ENCODE measurements around the gene ADAMTS12. TPM values are rescaled to one million over a fixed set of nuclear protein-coding genes. Genes with fewer than 3 reads are reported as not detected.

Gene ADAMTS12
- total RNA-seq, 2 experiments from 2014 or later: not detected

GRCh38 chr5:33810491-33811120 is 81.2 kb downstream of the ADAMTS12 start:
- ChIA-PET CTCF (no interaction called here), POLR2A (no interaction called here)
- Mint-ChIP-seq H3K4me3 (no peak overlapping the region), H3K4me1 (ENCODE audit: low read depth) (peaks cover 3% of the 10 kb centered on the region), H3K36me3 (ENCODE audit: low read depth) (no peaks in the 10 kb centered on the region), H3K27ac (no peak overlapping the region), H3K9me3 (no peaks in the 10 kb centered on the region), H3K27me3 (no peaks in the 10 kb centered on the region)
- ATAC-seq: no peak
- no peak for DNase-seq
- no peak for TF ChIP-seq CTCF (IDR thresholded peaks at IDR 0.05)
- intact Hi-C loops (cut with micrococcal nuclease): no loop called here

- no peaks in the 10 kb centered on the region for H3K27me3 Mint-ChIP-seq
- no peak for DNase-seq
- intact Hi-C loops (cut with micrococcal nuclease): no loop called here
- ChIA-PET CTCF (no interaction called here), POLR2A (no interaction called here)
- TF ChIP-seq CTCF (IDR thresholded peaks at IDR 0.05): no peak
- no peak overlapping the region for H3K4me3 Mint-ChIP-seq
- no peak for ATAC-seq
- peaks cover 3% of the 10 kb centered on the region for H3K4me1 Mint-ChIP-seq (ENCODE audit: low read depth)
- no peaks in the 10 kb centered on the region for H3K9me3 Mint-ChIP-seq
- no peak overlapping the region for H3K27ac Mint-ChIP-seq
- no peaks in the 10 kb centered on the region for H3K36me3 Mint-ChIP-seq (ENCODE audit: low read depth)
Observed at GRCh38 chr5:33809936-33810335, 81.9 kb downstream of the ADAMTS12 start.

GRCh38 chr5:33808699-33809098 is 83.1 kb downstream of the ADAMTS12 start:
- DNase-seq (no peak), ATAC-seq (no peak)
- Mint-ChIP-seq H3K4me3 (no peak overlapping the region), H3K36me3 (ENCODE audit: low read depth) (no peaks in the 10 kb centered on the region), H3K27ac (no peak overlapping the region), H3K9me3 (no peaks in the 10 kb centered on the region), H3K27me3 (peaks cover 2% of the 10 kb centered on the region), H3K4me1 (ENCODE audit: low read depth) (peaks cover 3% of the 10 kb centered on the region)
- TF ChIP-seq CTCF (IDR thresholded peaks at IDR 0.05): no peak
- intact Hi-C loops (cut with micrococcal nuclease): no loop called here
- ChIA-PET CTCF (no interaction called here), POLR2A (no interaction called here)

- POLR2A ChIA-PET: no interaction called here
- no peak for TF ChIP-seq CTCF (IDR thresholded peaks at IDR 0.05)
- H3K36me3 Mint-ChIP-seq (ENCODE audit: low read depth): no peaks in the 10 kb centered on the region
- ATAC-seq (no peak), DNase-seq (no peak)
- intact Hi-C loops (cut with micrococcal nuclease): no loop called here
- H3K9me3 Mint-ChIP-seq: no peaks in the 10 kb centered on the region
- H3K4me3 Mint-ChIP-seq: no peak overlapping the region
- H3K27me3 Mint-ChIP-seq: peaks cover 2% of the 10 kb centered on the region
- H3K4me1 Mint-ChIP-seq (ENCODE audit: low read depth): peaks cover 3% of the 10 kb centered on the region
- H3K27ac Mint-ChIP-seq: no peak overlapping the region
- CTCF ChIA-PET: no interaction called here
Observed at GRCh38 chr5:33807771-33808170, 84.0 kb downstream of the ADAMTS12 start.

- ATAC-seq (no peak), DNase-seq (no peak)
- H3K9me3 Mint-ChIP-seq: no peaks in the 10 kb centered on the region
- H3K4me1 Mint-ChIP-seq (ENCODE audit: low read depth): peaks cover 3% of the 10 kb centered on the region
- ChIA-PET POLR2A (no interaction called here), CTCF (no interaction called here)
- H3K27me3 Mint-ChIP-seq: peaks cover 2% of the 10 kb centered on the region
- no peak overlapping the region for H3K4me3 Mint-ChIP-seq
- no peaks in the 10 kb centered on the region for H3K36me3 Mint-ChIP-seq (ENCODE audit: low read depth)
- H3K27ac Mint-ChIP-seq: no peak overlapping the region
- intact Hi-C loops (cut with micrococcal nuclease): no loop called here
- TF ChIP-seq CTCF (IDR thresholded peaks at IDR 0.05): no peak
Observed at GRCh38 chr5:33806738-33807442, 84.9 kb downstream of the ADAMTS12 start.

Measured in activated CD8-positive, alpha-beta T cell treated with anti-CD3 and anti-CD28 coated beads for 36 hours (primary cell).